Erythroblast (primary cell): ENCODE results near the gene CACNA2D1.
"Not testable (repeated sequence)": the region's sequence is repeated elsewhere in the genome, so short reads cannot be mapped to it uniquely, and the experiment has no call there.

ENCODE experiments used
- DNase-seq, 2 experiments: peaks; one replicate each; lab custom pipeline; 2025; lab: John Stamatoyannopoulos, UW
- GATA1 ChIP-seq: IDR thresholded peaks from 2 replicates; pipeline ENCODE4 v1.6.1; 2011; ENCODE audit warnings: low read depth, mild to moderate bottlenecking, control low read depth, low read length, moderate library complexity
- POLR2A ChIP-seq: IDR thresholded peaks from 2 replicates; pipeline ENCODE4 v1.6.1; 2011; ENCODE audit warnings: mild to moderate bottlenecking, low read length

CACNA2D1 gene

DNA sequence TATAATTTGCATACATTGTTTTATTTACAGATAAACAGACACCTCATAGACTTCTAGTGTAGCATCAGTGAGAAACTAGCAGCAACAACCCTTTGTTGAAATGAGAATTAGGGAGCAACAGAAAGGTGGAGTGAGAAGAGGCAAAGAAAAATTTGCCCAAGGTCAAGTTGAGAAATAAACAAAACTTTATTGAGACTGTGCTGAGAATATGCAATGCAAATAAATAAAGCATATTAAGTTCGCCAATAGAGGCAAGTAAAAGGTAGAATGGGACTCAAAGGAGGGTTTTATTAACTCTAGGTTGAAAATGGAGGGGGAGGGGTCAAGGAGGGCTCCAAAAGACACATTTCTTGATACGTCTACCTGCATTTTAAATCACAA, 49.7 kb downstream of the CACNA2D1 start:
- DNase-seq, result no peak
- TF ChIP-seq POLR2A (no peak), GATA1 (no peak)

DNA sequence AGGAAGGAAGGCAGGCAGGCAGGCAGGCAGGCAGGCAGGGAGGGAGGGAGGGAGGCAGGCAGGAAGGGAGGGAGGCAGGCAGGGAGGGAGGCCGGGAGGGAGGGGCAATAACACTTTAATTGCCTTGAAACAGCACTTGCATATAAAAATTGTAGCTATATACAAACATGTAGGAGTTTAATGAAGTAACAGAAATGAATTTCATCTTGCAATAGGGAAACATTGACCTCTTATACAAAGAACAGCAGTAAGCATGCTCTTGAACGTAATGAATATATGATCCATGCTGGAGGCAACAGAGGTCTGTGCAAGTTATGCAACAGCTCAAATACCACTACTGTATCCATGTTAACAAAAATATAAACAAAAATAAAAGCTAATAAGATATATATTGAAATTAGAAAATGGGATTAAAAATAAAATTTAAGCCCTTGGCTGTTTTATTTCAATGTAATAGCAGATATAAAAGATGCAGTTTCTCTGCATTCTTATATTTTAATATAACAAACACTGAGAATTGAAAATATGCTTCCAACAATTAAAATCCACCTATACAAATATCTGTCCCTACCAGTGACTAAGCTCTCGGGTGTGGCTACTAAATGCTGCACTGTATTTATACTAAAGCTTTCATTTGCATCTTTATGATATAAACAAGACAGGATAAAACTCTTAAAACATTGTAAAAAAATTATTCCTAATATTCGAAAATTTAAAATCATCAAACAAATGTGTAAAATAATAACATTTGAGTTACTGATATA, 50.3 kb downstream of the CACNA2D1 start:
- TF ChIP-seq GATA1, result no peak

DNA sequence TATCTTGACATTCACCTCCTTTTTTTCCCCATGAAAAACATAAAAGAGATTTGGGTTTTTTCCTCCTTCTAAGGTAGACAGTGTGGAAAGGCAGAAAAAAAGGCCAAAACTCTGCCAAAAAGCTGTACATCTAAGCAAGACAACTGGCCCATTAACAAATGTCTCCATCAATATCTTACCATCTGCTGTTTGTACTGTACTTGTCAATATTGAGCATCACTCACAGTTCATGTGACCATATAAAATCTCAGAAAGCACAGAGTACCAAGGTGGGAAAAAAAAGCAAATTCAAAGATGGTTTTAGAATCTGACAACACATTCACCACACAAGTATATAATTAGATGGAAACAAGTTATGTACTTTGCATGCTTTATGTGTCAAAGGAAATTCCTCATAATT, 52.6 kb downstream of the CACNA2D1 start:
- TF ChIP-seq GATA1 (no peak), POLR2A (no peak)
- no peak for DNase-seq

More for the DNA sequence above, 50.3 kb downstream of the CACNA2D1 start:
- no peak for DNase-seq

DNA sequence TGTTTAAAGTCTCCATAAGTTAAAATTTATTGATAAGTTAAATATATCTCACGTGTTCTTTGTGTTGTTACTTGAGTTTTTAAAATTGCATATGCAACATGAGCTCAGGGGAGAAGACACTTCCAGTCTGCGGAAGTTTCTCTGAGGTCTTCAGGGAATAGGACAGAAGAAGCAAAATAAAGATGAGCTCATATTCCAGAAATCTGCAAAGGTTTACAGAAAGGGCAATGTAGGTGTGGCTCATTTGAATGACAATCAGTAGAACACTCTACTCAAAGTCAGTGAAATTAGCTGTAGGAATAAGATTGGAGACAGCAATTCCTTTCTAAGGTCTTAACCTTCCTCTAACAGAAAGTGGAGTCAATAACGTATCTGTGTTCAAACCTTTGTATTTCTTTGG, 53.7 kb downstream of the CACNA2D1 start:
- DNase-seq, result no peak
- TF ChIP-seq GATA1, result no peak
- TF ChIP-seq POLR2A, result no peak

DNA sequence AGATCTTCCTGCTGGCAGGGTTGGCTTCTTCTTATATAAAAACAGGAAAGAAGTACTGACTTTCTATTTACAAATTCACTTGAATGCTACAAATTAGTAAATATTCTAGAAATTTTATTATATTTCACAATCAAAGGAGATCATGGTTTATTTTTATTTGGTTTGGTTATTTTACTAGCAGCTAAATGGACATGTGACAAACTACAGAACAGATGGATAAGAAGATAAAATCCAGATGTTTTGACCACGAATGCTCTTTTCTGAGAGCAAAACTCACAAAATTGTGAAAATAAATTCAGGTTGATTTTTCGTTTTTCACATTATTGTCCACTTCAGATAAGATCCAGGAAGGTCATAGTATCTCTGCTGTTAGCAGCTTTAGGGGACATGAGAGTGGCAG, 55.4 kb downstream of the CACNA2D1 start:
- TF ChIP-seq GATA1, result no peak
- TF ChIP-seq POLR2A, result no peak
- DNase-seq, result no peak

DNA sequence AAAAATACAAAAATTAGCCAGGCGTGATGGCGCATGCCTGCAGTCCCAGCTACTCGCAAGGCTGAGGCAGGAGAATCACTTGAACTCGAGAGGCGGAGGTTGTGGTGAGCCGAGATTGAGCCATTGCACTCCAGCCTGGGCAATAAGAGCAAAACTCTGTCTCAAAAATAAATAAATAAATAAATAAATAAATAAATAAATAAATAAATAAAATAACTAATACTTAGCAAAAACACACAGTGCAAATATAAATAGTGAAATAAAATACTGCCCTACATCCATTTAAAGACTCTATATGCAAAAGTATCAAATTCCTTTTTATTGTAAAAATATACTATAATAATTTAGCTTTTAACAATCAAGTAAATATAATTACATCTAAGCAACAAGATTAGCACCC, 57.0 kb downstream of the CACNA2D1 start:
- not testable (repeated sequence) for DNase-seq

DNA sequence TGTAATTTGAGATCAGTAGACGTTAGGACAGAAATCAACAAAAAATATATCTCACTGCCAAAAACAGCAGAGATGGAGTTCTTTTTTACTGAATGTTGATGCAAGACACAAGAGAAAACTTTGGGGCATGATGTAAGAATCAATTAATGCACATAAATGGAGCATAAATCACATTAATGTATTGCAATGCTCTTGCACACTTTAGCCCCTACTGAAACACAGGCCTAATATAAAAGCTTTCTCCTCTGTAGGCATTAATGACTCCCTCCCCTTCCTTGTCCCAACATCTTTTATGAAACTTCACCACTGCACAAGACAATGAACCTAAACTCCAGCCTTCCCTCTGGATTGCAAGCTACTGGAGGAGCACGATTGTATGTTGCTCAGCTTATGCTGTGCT, 58.8 kb downstream of the CACNA2D1 start:
- no peak for DNase-seq
- TF ChIP-seq GATA1 (no peak), POLR2A (no peak)

DNA sequence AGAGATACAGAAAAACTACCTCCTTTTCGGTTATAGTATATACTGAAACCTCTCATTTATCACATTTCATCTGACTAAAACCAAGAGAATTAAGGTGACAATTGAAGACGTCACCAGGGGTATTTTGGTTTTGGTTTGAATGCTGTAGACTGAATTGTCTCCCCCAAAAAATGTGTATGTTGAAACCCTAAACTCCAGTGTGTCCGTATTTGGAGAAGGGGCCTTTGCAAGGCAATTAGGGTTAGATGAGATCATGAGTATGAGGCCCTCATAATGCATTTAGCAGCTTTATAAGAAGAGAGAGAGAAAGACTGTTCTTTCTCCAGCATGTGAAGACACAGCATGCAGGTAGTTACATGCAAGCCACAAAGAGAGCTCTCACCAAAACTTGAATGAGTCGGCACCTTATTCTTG, 59.5 kb downstream of the CACNA2D1 start:
- DNase-seq, result no peak
- TF ChIP-seq POLR2A (no peak), GATA1 (no peak)

DNA sequence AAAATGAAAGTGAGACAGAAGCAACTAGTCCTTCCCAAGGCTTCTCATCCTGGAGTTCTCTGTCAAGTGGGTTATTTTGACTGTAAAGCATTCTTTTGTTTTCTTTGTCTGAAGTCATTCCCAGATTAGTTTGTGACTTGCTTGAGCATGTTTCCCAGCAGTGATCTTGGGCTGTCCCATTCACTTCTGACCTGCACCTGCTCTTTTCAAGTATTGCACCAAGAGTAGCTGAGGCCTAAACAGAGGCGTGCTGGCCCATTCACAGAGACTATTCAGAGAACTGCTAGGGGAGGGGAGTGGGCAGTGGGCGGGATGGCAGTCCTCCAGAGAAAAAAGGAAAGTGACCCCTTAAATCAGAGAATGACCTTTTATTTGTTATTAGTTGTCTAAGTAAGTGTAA, 61.3 kb downstream of the CACNA2D1 start:
- DNase-seq, result no peak
- TF ChIP-seq GATA1 (no peak), POLR2A (no peak)

DNA sequence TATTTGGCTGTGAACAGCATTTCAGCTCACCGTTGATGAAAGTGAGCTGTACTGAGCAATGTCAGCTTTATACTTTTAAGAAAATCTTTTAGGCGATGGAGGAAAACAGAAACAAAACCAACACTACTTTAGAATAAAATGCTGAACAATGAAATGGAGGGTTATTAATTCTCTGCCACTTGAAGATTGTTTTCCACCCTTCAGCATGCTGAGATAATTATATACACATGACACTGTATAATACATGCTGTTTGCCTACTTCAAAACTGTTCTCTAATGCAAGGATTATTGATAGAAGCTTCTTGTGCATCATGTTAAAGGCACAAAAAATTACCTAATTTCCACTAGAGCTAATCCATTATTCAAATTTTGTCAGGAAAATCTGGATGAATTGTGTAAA, 66.8 kb downstream of the CACNA2D1 start:
- DNase-seq, result no peak
- TF ChIP-seq GATA1 (no peak), POLR2A (no peak)

DNA sequence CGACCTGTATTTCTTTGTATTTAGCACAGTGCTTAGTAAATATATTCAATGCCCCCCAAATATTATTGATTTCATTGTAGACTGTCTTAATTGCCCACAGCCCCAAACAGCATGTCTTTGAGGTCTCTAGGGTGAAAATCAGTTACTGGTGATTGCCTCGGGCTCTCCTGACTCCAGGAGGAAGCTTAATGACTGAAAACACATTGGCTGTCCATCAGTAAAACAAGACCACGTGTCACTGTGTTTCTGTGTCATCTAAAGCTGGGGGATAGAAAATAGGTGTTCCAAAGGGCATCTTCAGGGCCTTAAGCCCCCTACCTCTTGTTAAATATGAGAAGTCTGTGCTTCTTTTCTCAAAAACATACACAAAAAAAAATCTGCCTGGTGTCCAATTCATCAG, 67.9 kb downstream of the CACNA2D1 start:
- TF ChIP-seq POLR2A (no peak), GATA1 (no peak)
- no peak for DNase-seq

DNA sequence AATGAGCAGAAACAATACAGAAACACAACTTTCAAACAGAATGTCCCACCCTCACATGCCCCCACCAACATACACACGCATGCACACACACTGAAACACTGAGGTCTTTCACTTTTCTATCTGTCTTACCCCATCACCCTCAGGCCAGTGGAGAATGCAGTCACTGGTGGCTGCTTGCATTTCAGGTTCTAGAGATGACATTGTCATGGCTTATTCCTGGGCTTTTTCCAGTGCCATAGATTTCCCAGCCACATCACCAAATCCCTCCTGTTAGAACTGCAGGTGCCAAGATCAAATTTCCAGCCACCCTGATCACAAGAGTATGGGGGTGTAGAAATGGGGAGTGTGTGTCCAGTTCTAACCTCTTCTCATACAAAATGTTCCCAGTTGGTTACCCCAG, 68.4 kb downstream of the CACNA2D1 start:
- TF ChIP-seq GATA1 (no peak), POLR2A (no peak)
- no peak for DNase-seq

DNA sequence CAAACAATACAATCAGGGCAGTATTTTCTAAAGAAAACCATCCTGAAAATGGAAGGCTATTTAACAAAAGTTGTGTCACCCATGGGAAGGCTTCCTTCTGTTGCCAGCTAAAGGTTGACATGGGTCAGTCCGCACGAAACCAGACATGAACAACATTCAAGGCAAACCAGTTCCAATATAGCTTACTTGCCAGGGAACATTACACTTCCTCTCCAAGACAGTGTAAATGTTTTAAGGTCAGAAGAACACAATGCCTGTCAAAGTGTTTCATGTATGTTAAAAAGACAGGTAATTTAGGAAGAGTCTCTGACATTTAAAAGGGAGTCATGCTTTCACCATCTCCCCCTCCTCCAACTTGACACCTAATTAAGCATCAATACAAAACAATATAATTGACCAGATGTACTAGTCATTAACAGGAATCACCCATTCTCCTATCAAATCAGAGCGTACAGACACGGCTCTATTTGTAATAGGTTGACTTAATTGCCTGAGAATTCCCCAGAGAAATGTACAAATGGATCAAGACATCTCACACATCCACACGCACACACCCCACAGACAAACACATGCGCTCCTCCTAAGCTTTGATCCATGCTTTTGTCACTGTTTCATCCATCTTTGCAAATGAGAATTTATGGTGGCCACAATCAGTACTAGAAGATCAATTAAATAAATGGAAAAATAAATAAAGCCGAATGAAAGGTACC, 69.5 kb downstream of the CACNA2D1 start:
- no peak for DNase-seq
- no peak for TF ChIP-seq POLR2A
- no peak for TF ChIP-seq GATA1

DNA sequence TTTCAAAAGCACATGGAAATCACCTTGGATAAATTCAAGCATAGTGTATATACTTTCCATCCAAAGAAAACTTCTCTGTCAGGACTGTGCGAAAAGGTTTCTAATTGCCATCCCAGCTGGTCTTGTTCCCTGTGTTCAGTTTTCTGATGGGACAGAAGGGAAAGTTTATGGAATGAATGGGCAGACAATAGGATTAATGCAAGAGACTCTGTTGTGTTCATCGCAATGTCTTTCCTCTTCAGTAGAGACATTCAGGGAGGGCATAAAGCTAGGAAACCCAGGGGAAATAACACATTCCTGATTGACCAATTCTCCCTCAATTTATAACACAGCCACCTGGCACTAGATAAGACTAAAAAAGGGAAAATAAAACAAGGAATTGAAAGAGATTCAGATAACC, 78.9 kb downstream of the CACNA2D1 start:
- no peak for DNase-seq
- TF ChIP-seq GATA1 (no peak), POLR2A (no peak)

DNA sequence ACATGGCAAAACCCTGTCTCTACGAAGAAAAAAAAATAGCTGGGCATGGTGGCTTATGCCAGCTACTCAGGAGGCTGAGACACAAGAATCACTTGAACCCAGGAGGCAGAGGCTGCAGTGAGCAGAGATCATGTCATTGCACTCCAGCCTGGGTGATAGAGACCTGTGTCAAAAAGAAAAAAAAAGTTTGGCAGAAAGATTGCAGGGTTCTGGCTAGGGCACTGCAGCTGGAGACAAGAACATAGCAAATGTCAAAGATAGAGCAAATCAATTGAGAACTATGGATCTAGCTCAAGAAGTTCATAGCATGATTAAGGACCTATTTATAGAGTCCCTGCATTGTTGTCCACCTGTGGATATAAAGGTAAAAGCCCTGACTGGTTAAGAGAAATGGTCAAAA, 79.5 kb downstream of the CACNA2D1 start:
- no peak for DNase-seq
- no peak for TF ChIP-seq GATA1
- no peak for TF ChIP-seq POLR2A
